ENCODE measurements around the gene RASGRF2.

DNA sequence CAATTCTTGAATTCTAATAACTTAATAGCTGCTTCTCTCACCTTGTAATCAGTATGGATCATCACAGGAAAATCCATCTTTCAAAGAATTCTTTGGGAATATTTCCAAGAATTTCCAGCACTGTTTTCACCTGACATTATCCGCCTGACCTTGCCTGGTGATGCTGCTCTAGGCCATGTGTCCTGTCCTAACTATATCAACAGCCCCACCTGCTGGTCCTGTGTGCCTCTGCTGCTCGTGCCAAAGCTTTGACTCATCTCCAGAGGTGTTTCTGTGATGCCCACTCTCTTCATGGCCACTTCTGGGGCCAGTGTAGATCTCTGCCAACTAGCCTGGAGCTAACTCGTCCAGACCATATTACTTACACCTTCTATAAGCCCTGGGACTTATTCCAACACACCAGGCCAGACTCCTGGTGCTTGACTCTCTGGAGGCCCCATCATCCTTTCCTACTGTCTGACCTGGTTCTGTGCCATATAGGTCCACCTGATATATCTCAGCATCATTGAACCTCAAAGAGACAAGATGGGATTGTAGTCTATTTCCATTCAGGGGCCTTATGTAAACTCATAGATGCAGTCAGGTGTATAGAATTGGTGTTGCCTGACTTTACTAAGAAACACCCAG lies 205.4 kb downstream of the RASGRF2 start:
- TF ChIP-seq EZH2 (IDR thresholded peaks at IDR 0.05) (no peak), POLR2AphosphoS5 (IDR thresholded peaks at IDR 0.05; ENCODE audit: borderline replicate concordance, low read depth, low read length) (no peak)
